Measurements from ENCODE around the gene BRD8. TPM values are rescaled to one million over a fixed set of nuclear protein-coding genes. Genes with fewer than 3 reads are reported as not detected.

BRD8 gene
- total RNA-seq, 1 experiment from 2014 or later = 93.4 TPM

GRCh38 chr5:138140268-138140667 is 38.2 kb downstream of the BRD8 start:
- no peaks in the 10 kb centered on the region for H3K27me3 Mint-ChIP-seq (ENCODE audit: insufficient read depth, unreplicated experiment)
- ChIA-PET CTCF (interaction anchor here (0.6 to 7.3 kb wide), 8 partner anchors 10 to 461 kb away, joined by 3 to 46 read pairs (median 4); no protein-coding TSS in a partner anchor), POLR2A (interaction anchor here (0.6 to 2.1 kb wide), 4 partner anchors 38 to 302 kb away, joined by 4 to 8 read pairs (median 4); partner anchors contain the start of genes BRD8, FAM13B and WNT8A)
- H3K9me3 Mint-ChIP-seq (ENCODE audit: unreplicated experiment) = no peaks in the 10 kb centered on the region
- no peak overlapping the region for H3K4me3 Mint-ChIP-seq (ENCODE audit: unreplicated experiment)
- no peak overlapping the region for H3K27ac Mint-ChIP-seq (ENCODE audit: low read depth, unreplicated experiment)
- H3K36me3 Mint-ChIP-seq (ENCODE audit: insufficient read depth, unreplicated experiment) = no peaks in the 10 kb centered on the region
- TF ChIP-seq CTCF (IDR thresholded peaks at IDR 0.05; ENCODE audit: unreplicated experiment) = no peak
- intact Hi-C loops (cut with micrococcal nuclease) = no loop called here
- DNase-seq (ENCODE audit: unreplicated experiment) = no peak
- no TSS peak for BruUV-seq (replicated peaks)
- no peaks in the 10 kb centered on the region for H3K4me1 Mint-ChIP-seq (ENCODE audit: insufficient read depth, unreplicated experiment)

GRCh38 chr5:138139781-138140090 is 38.7 kb downstream of the BRD8 start:
- no peak overlapping the region for H3K4me3 Mint-ChIP-seq (ENCODE audit: unreplicated experiment)
- no peak for DNase-seq (ENCODE audit: unreplicated experiment)
- BruUV-seq (replicated peaks) = no TSS peak
- POLR2A ChIA-PET = interaction anchor here (1.3 to 2.1 kb wide), 4 partner anchors 9 to 107 kb away, joined by 3 to 8 read pairs (median 4); partner anchors contain the start of genes BRD8, FAM13B and WNT8A
- CTCF ChIA-PET = interaction anchor here (0.6 to 7.3 kb wide), 10 partner anchors 10 to 496 kb away, joined by 3 to 46 read pairs (median 3); no protein-coding TSS in a partner anchor
- no peaks in the 10 kb centered on the region for H3K36me3 Mint-ChIP-seq (ENCODE audit: insufficient read depth, unreplicated experiment)
- no peaks in the 10 kb centered on the region for H3K9me3 Mint-ChIP-seq (ENCODE audit: unreplicated experiment)
- no peaks in the 10 kb centered on the region for H3K27me3 Mint-ChIP-seq (ENCODE audit: insufficient read depth, unreplicated experiment)
- intact Hi-C loops (cut with micrococcal nuclease) = no loop called here
- no peak for TF ChIP-seq CTCF (IDR thresholded peaks at IDR 0.05; ENCODE audit: unreplicated experiment)
- H3K4me1 Mint-ChIP-seq (ENCODE audit: insufficient read depth, unreplicated experiment) = no peaks in the 10 kb centered on the region
- H3K27ac Mint-ChIP-seq (ENCODE audit: low read depth, unreplicated experiment) = no peak overlapping the region

- ChIA-PET POLR2A (interaction anchor here (0.9 to 2.1 kb wide), 5 partner anchors 10 to 386 kb away, joined by 3 to 8 read pairs (median 4); partner anchors contain the start of genes BRD8, FAM13B and WNT8A), CTCF (interaction anchor here (0.6 to 7.3 kb wide), 7 partner anchors 12 to 496 kb away, joined by 3 to 46 read pairs (median 3); no protein-coding TSS in a partner anchor)
- H3K4me1 Mint-ChIP-seq (ENCODE audit: insufficient read depth, unreplicated experiment) = no peaks in the 10 kb centered on the region
- no peak for DNase-seq (ENCODE audit: unreplicated experiment)
- H3K27me3 Mint-ChIP-seq (ENCODE audit: insufficient read depth, unreplicated experiment) = no peaks in the 10 kb centered on the region
- no peaks in the 10 kb centered on the region for H3K9me3 Mint-ChIP-seq (ENCODE audit: unreplicated experiment)
- intact Hi-C loops (cut with micrococcal nuclease) = no loop called here
- H3K27ac Mint-ChIP-seq (ENCODE audit: low read depth, unreplicated experiment) = no peak within 1 kb of the TSS
- no TSS peak for BruUV-seq (replicated peaks)
- H3K36me3 Mint-ChIP-seq (ENCODE audit: insufficient read depth, unreplicated experiment) = no peaks in the 10 kb centered on the region
- no peak for TF ChIP-seq CTCF (IDR thresholded peaks at IDR 0.05; ENCODE audit: unreplicated experiment)
- H3K4me3 Mint-ChIP-seq (ENCODE audit: unreplicated experiment) = peak within 1 kb of the TSS; percentile 21
Observed at GRCh38 chr5:138138949-138139780, 39.3 kb downstream of the BRD8 start, which contains the start of gene NME5. Gene NME5 (minus strand): TSS chr5:138139428. CDS start chr5:138138780, 648 bp downstream.

- POLR2A ChIA-PET = interaction anchor here (0.8 to 2.4 kb wide), 5 partner anchors 55 to 378 kb away, joined by 3 to 11 read pairs (median 6); partner anchors contain the start of gene HNRNPA0
- no TSS peak for BruUV-seq (replicated peaks)
- intact Hi-C loops (cut with micrococcal nuclease) = no loop called here
Observed at GRCh38 chr5:138132543-138132942, 45.9 kb downstream of the BRD8 start.

More at GRCh38 chr5:138132543-138132942, 45.9 kb downstream of the BRD8 start:
- DNase-seq (ENCODE audit: unreplicated experiment) = no peak
- Mint-ChIP-seq H3K27me3 (ENCODE audit: insufficient read depth, unreplicated experiment) (peaks cover 18% of the 10 kb centered on the region), H3K4me3 (ENCODE audit: unreplicated experiment) (peak overlapping the region; percentile 61), H3K4me1 (ENCODE audit: insufficient read depth, unreplicated experiment) (peaks cover 5% of the 10 kb centered on the region), H3K9me3 (ENCODE audit: unreplicated experiment) (no peaks in the 10 kb centered on the region), H3K27ac (ENCODE audit: low read depth, unreplicated experiment) (no peak overlapping the region), H3K36me3 (ENCODE audit: insufficient read depth, unreplicated experiment) (no peaks in the 10 kb centered on the region)
- CTCF ChIA-PET = interaction anchor here (0.5 to 8.1 kb wide), 35 partner anchors 8 to 1316 kb away, joined by 3 to 199 read pairs (median 5); partner anchors contain the start of gene FAM13B
- no peak for TF ChIP-seq CTCF (IDR thresholded peaks at IDR 0.05; ENCODE audit: unreplicated experiment)

All from MCF 10A (cell line).